Skin epidermis (tissue), 12 donors: Measurements from ENCODE around the gene RASGRP4.

Source experiments
- H3K27ac ChIP-seq, 21 experiments: fragments of 200-600 bp; sonication (generic) in 11 of 21; one replicate each; pipeline ENCODE4 v1.5.0; 2020; ENCODE audit warnings: mild to moderate bottlenecking in 3 of 21, inconsistent platforms in 2 of 21, moderate library complexity in 2 of 21
- H3K4me3 ChIP-seq, 7 experiments: fragments of 200-600 bp; sonication (generic) in 2 of 7; one replicate each; pipeline ENCODE4 v1.5.0; 2020; ENCODE audit warnings: inconsistent platforms in 2 of 7, mild to moderate bottlenecking in 2 of 7, moderate library complexity in 1 of 7

Gene RASGRP4

GRCh38 chr19:38359242-38360021 lies 66.6 kb downstream of the RASGRP4 start:
- Histone ChIP-seq H3K4me3 (no peak overlapping the region), H3K27ac (no peak overlapping the region)
